ENCODE measurements around the gene KLHL28. TPM values are rescaled to one million over a fixed set of nuclear protein-coding genes. Genes with fewer than 3 reads are reported as not detected.

Gene KLHL28
- total RNA-seq, 1 donor from 2014 or later: 14.5 TPM

GRCh38 chr14:44928793-44929192 is 33.0 kb downstream of the KLHL28 start:
- Mint-ChIP-seq H3K4me3 (no peak overlapping the region), H3K27me3 (no peaks in the 10 kb centered on the region), H3K4me1 (ENCODE audit: unreplicated experiment) (no peaks in the 10 kb centered on the region), H3K27ac (peak overlapping the region; percentile 85), H3K9me3 (no peaks in the 10 kb centered on the region), H3K36me3 (peaks cover 4% of the 10 kb centered on the region)
- DNase-seq (ENCODE audit: extremely low spot score, unreplicated experiment): no peak
- no peak for TF ChIP-seq CTCF (conservative IDR thresholded peaks at IDR 0.05)

GRCh38 chr14:44914849-44915248 is 46.9 kb downstream of the KLHL28 start:
- no peak overlapping the region for H3K4me3 Mint-ChIP-seq
- no peaks in the 10 kb centered on the region for H3K36me3 Mint-ChIP-seq
- no peaks in the 10 kb centered on the region for H3K9me3 Mint-ChIP-seq
- H3K27me3 Mint-ChIP-seq: peaks cover 1% of the 10 kb centered on the region
- H3K27ac Mint-ChIP-seq: no peak overlapping the region
- no peak for TF ChIP-seq CTCF (conservative IDR thresholded peaks at IDR 0.05)
- no peak for DNase-seq (ENCODE audit: extremely low spot score, unreplicated experiment)
- no peaks in the 10 kb centered on the region for H3K4me1 Mint-ChIP-seq (ENCODE audit: unreplicated experiment)

- H3K4me3 Mint-ChIP-seq: no peak overlapping the region
- H3K36me3 Mint-ChIP-seq: no peaks in the 10 kb centered on the region
- H3K4me1 Mint-ChIP-seq (ENCODE audit: unreplicated experiment): no peaks in the 10 kb centered on the region
- DNase-seq (ENCODE audit: extremely low spot score, unreplicated experiment): no peak
- peaks cover 4% of the 10 kb centered on the region for H3K27me3 Mint-ChIP-seq
- H3K27ac Mint-ChIP-seq: no peak overlapping the region
- H3K9me3 Mint-ChIP-seq: no peaks in the 10 kb centered on the region
- TF ChIP-seq CTCF (conservative IDR thresholded peaks at IDR 0.05): no peak
These were observed 49.5 kb downstream of the KLHL28 start for GRCh38 chr14:44912041-44912869.

GRCh38 chr14:44910821-44911220 is 50.9 kb downstream of the KLHL28 start:
- no peak for TF ChIP-seq CTCF (conservative IDR thresholded peaks at IDR 0.05)
- no peaks in the 10 kb centered on the region for H3K4me1 Mint-ChIP-seq (ENCODE audit: unreplicated experiment)
- H3K36me3 Mint-ChIP-seq: no peaks in the 10 kb centered on the region
- no peak for DNase-seq (ENCODE audit: extremely low spot score, unreplicated experiment)
- peaks cover 4% of the 10 kb centered on the region for H3K27me3 Mint-ChIP-seq
- no peaks in the 10 kb centered on the region for H3K9me3 Mint-ChIP-seq
- no peak overlapping the region for H3K27ac Mint-ChIP-seq
- H3K4me3 Mint-ChIP-seq: no peak overlapping the region

- no peaks in the 10 kb centered on the region for H3K4me1 Mint-ChIP-seq (ENCODE audit: unreplicated experiment)
- H3K36me3 Mint-ChIP-seq: peaks cover 5% of the 10 kb centered on the region
- no peak overlapping the region for H3K27ac Mint-ChIP-seq
- H3K27me3 Mint-ChIP-seq: no peaks in the 10 kb centered on the region
- no peak overlapping the region for H3K4me3 Mint-ChIP-seq
- H3K9me3 Mint-ChIP-seq: peaks cover 5% of the 10 kb centered on the region
- no peak for DNase-seq (ENCODE audit: extremely low spot score, unreplicated experiment)
- no peak for TF ChIP-seq CTCF (conservative IDR thresholded peaks at IDR 0.05)
These were observed 60.1 kb downstream of the KLHL28 start for GRCh38 chr14:44901696-44902095.
